H9 (cell line): Measurements from ENCODE around the gene CCDC121. TPM values are rescaled to one million over a fixed set of nuclear protein-coding genes. Genes with fewer than 3 reads are reported as not detected.

Source experiments
- DNase-seq: peaks from one replicate; pipeline ENCODE4 v3.0.0-alpha.2; 2017
- H2AFZ ChIP-seq: one replicate; pipeline ENCODE4 v1.6.1; 2013; ENCODE audit warnings: mild to moderate bottlenecking, low read length, control low read depth, moderate library complexity
- H2AK5ac ChIP-seq: 2 replicates; pipeline ENCODE4 v1.6.1; 2013; ENCODE audit warnings: low read length, control low read depth, mixed read lengths; ENCODE audit not compliant: insufficient read length
- H2BK120ac ChIP-seq: one replicate; pipeline ENCODE4 v1.6.1; 2013; ENCODE audit warnings: low read depth, mild to moderate bottlenecking, low read length, control low read depth, inconsistent platforms; ENCODE audit not compliant: poor library complexity, severe bottlenecking
- H2BK12ac ChIP-seq: 2 replicates; pipeline ENCODE4 v1.6.1; 2013; ENCODE audit warnings: low read length, control low read depth, mixed read lengths, low read depth; ENCODE audit not compliant: insufficient read length
- H2BK15ac ChIP-seq: 2 replicates; pipeline ENCODE4 v1.6.1; 2013; ENCODE audit warnings: low read depth, low read length, control low read depth
- H2BK20ac ChIP-seq: one replicate; pipeline ENCODE4 v1.6.1; 2013; ENCODE audit warnings: low read depth, mild to moderate bottlenecking, low read length, control low read depth, inconsistent platforms; ENCODE audit not compliant: poor library complexity, severe bottlenecking
- H2BK5ac ChIP-seq: 2 replicates; pipeline ENCODE4 v1.6.1; 2013; ENCODE audit warnings: low read length, control low read depth, mixed read lengths; ENCODE audit not compliant: insufficient read length
- H3K14ac ChIP-seq: 2 replicates; pipeline ENCODE4 v1.6.1; 2013; ENCODE audit warnings: low read length, control low read depth; ENCODE audit not compliant: insufficient read depth
- H3K18ac ChIP-seq: 2 replicates; pipeline ENCODE4 v1.6.1; 2013; ENCODE audit warnings: low read depth, mild to moderate bottlenecking, mixed read lengths, low read length, control low read depth; ENCODE audit not compliant: insufficient read length
- H3K23ac ChIP-seq: 2 replicates; pipeline ENCODE4 v1.6.1; 2013; ENCODE audit warnings: low read length, control low read depth, mixed read lengths, low read depth; ENCODE audit not compliant: insufficient read length
- H3K23me2 ChIP-seq: 2 replicates; pipeline ENCODE4 v1.6.1; 2013; ENCODE audit warnings: low read depth, mild to moderate bottlenecking, mixed read lengths, low read length, control low read depth; ENCODE audit not compliant: insufficient read length, poor library complexity, severe bottlenecking
- H3K27ac ChIP-seq: 2 replicates; pipeline ENCODE4 v1.5.1; 2013; ENCODE audit warnings: low read length, control low read depth, mixed read lengths, low read depth; ENCODE audit not compliant: insufficient read length
- H3K27me3 ChIP-seq: 2 replicates; pipeline ENCODE4 v1.6.1; 2013; ENCODE audit warnings: low read length, control low read depth, inconsistent platforms; ENCODE audit not compliant: insufficient read depth
- H3K4ac ChIP-seq: 2 replicates; pipeline ENCODE4 v1.6.1; 2013; ENCODE audit warnings: low read depth, mild to moderate bottlenecking, control low read depth, inconsistent platforms, low read length, moderate library complexity
- H3K4me1 ChIP-seq: 2 replicates; pipeline ENCODE4 v1.6.1; 2013; ENCODE audit warnings: low read length, control low read depth, inconsistent platforms; ENCODE audit not compliant: insufficient read depth
- H3K4me2 ChIP-seq: 2 replicates; pipeline ENCODE4 v1.6.1; 2013; ENCODE audit warnings: low read length, control low read depth, mixed read lengths; ENCODE audit not compliant: insufficient read length, insufficient read depth
- H3K56ac ChIP-seq: 2 replicates; pipeline ENCODE4 v1.6.1; 2013; ENCODE audit warnings: low read depth, mild to moderate bottlenecking, mixed read lengths, low read length, control low read depth; ENCODE audit not compliant: insufficient read length
- H3K79me1 ChIP-seq: 2 replicates; pipeline ENCODE4 v1.6.1; 2013; ENCODE audit warnings: low read depth, mild to moderate bottlenecking, moderate library complexity, low read length, control low read depth, inconsistent platforms; ENCODE audit not compliant: insufficient read depth, poor library complexity, severe bottlenecking
- H3K79me2 ChIP-seq: 2 replicates; pipeline ENCODE4 v1.6.1; 2013; ENCODE audit warnings: low read length, control low read depth, inconsistent platforms; ENCODE audit not compliant: insufficient read depth
- H3K9ac ChIP-seq: 2 replicates; pipeline ENCODE4 v1.6.1; 2013; ENCODE audit warnings: low read length, control low read depth, mixed read lengths; ENCODE audit not compliant: insufficient read length; ENCODE audit errors: extremely low read depth
- H3K9me3 ChIP-seq: one replicate; pipeline ENCODE4 v1.6.1; 2013; ENCODE audit warnings: low read depth, low read length, inconsistent platforms; ENCODE audit not compliant: control insufficient read depth
- H3T11ph ChIP-seq: one replicate; pipeline ENCODE4 v1.6.1; 2013; ENCODE audit warnings: mild to moderate bottlenecking, low read length, control low read depth, inconsistent platforms
- H4K20me1 ChIP-seq: one replicate; pipeline ENCODE4 v1.6.1; 2013; ENCODE audit not compliant: control insufficient read depth, insufficient read length, insufficient read depth
- H4K5ac ChIP-seq: 2 replicates; pipeline ENCODE4 v1.6.1; 2013; ENCODE audit warnings: low read depth, mild to moderate bottlenecking, mixed read lengths, low read length, control low read depth; ENCODE audit not compliant: insufficient read length
- H4K8ac ChIP-seq: replicated peaks from 2 replicates; pipeline ENCODE4 v1.6.1; 2013; ENCODE audit warnings: low read length, control low read depth, mixed read lengths, low read depth; ENCODE audit not compliant: insufficient read length
- H4K91ac ChIP-seq: 2 replicates; pipeline ENCODE4 v1.6.1; 2013; ENCODE audit warnings: low read depth, mild to moderate bottlenecking, moderate library complexity, mixed read lengths, low read length, control low read depth; ENCODE audit not compliant: insufficient read length
- H3K27ac Mint-ChIP-seq, 3 experiments: 2 replicates in 2 of 3; 3 replicates in 1 of 3; pipeline ENCODE4 v1.8.0; 2020 to 2021; ENCODE audit warnings: mixed read lengths in 3 of 3, mild to moderate bottlenecking in 1 of 3, moderate library complexity in 1 of 3
- H3K27me3 Mint-ChIP-seq: 2 replicates; pipeline ENCODE4 v1.8.0; 2021; ENCODE audit warnings: low read depth, mild to moderate bottlenecking, moderate library complexity, mixed read lengths
- H3K36me3 Mint-ChIP-seq, 3 experiments: 2 replicates in 2 of 3; 3 replicates in 1 of 3; pipeline ENCODE4 v1.8.0; 2020 to 2021; ENCODE audit warnings: low read depth in 3 of 3, mixed read lengths in 3 of 3; ENCODE audit not compliant: insufficient read depth in 1 of 3
- H3K4me1 Mint-ChIP-seq, 2 experiments: 2 replicates each; pipeline ENCODE4 v1.8.0; 2020; ENCODE audit warnings: mixed read lengths in 2 of 2
- H3K4me3 Mint-ChIP-seq, 2 experiments: 2 replicates in 1 of 2; 3 replicates in 1 of 2; pipeline ENCODE4 v1.8.0; 2020 to 2021; ENCODE audit warnings: mild to moderate bottlenecking in 2 of 2, mixed read lengths in 2 of 2, moderate library complexity in 1 of 2
- H3K9me3 Mint-ChIP-seq, 2 experiments: 2 replicates in 1 of 2; 3 replicates in 1 of 2; pipeline ENCODE4 v1.8.0; 2020; ENCODE audit warnings: mild to moderate bottlenecking in 2 of 2, mixed read lengths in 2 of 2, moderate library complexity in 1 of 2
- CTCF ChIP-seq: fragments of 200-600 bp; sonication (generic); conservative IDR thresholded peaks from 3 replicates; pipeline ENCODE4 v1.8.0; 2021; ENCODE audit warnings: antibody characterized with exemption, mild to moderate bottlenecking
- WGBS: extraction: QIAGEN DNeasy Blood & Tissue Kit; methylation state at CpG from one replicate; pipeline ENCODE4 v1.1.7; 2013; ENCODE audit warnings: missing lambda C conversion rate, low lambda C conversion rate, mixed read lengths; ENCODE audit not compliant: insufficient read length; ENCODE audit errors: extremely low coverage; 5-methylcytosine and 5-hydroxymethylcytosine counted together
- total RNA-seq: library from RNA; stranded (reverse); gene quantifications from 2 replicates; pipeline ENCODE4 v1.2.1, GENCODE V29; 2021

CCDC121 gene
- total RNA-seq, 1 experiment from 2014 or later = 1.2 TPM

GRCh38 chr2:27638709-27639108 is 9.9 kb upstream of the CCDC121 start:
- Histone ChIP-seq H3K14ac (no peak overlapping the region), H2BK5ac (no peak overlapping the region), H3K4me1 (no peaks in the 10 kb centered on the region), H3K79me2 (no peaks in the 10 kb centered on the region), H3K27me3 (no peaks in the 10 kb centered on the region), H3K56ac (no peak overlapping the region), H4K91ac (no peak overlapping the region), H2BK12ac (no peak overlapping the region), H3K27ac (no peak overlapping the region), H3K9ac (no peak overlapping the region), H3K4ac (no peak overlapping the region), H2BK15ac (no peak overlapping the region), H4K8ac (no peak overlapping the region), H4K20me1 (no peaks in the 10 kb centered on the region), H3T11ph (no peak overlapping the region), H3K9me3 (no peaks in the 10 kb centered on the region), H2BK20ac (no peak overlapping the region), H3K23me2 (no peaks in the 10 kb centered on the region), H3K18ac (no peak overlapping the region), H2BK120ac (no peak overlapping the region), H4K5ac (no peak overlapping the region), H3K79me1 (no peaks in the 10 kb centered on the region), H3K4me2 (no peak overlapping the region), H2AK5ac (no peak overlapping the region), H2AFZ (no peak overlapping the region), H3K23ac (no peak overlapping the region)
- no peak for TF ChIP-seq CTCF
- Mint-ChIP-seq H3K27ac (no peak overlapping the region), H3K9me3 (no peaks in the 10 kb centered on the region), H3K36me3 (peaks cover 21 to 68% (median 56%) of the 10 kb centered on the region in 3 experiments), H3K4me1 (no peaks in the 10 kb centered on the region), H3K27me3 (no peaks in the 10 kb centered on the region), H3K4me3 (no peak overlapping the region)
- DNase-seq = no peak
- no CpG with 5 or more reads among the region's 3 CpGs for WGBS
